Activated naive CD4-positive, alpha-beta T cell (primary cell): ENCODE measurements around the gene ZMYND19.
"Not testable (repeated sequence)": the region's sequence is repeated elsewhere in the genome, so short reads cannot be mapped to it uniquely, and the experiment has no call there.

Source experiments
- DNase-seq, 4 experiments: peaks; one replicate each; lab custom pipeline; 2025; lab: John Stamatoyannopoulos, UW

ZMYND19 gene

DNA sequence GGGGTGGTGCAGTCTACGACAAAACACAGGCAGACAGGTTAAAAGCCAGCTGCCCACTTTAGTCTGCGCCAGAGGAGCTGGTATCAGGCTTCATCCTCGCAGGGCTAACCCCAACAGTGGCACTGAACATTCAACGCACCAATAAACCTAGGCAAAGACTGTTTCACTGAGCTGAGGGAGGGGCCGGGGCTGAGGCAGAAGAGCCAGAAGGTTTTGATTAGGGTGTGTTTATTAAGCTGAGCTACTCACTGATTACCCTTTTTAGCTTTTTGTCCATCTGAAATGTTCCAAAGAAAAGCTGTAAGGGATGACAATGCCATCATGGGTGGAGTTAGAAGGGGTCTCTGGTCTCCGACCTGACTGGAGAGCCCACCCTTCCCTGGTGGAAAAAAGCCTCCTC is 1.4 kb downstream of the ZMYND19 start:
- no peak for DNase-seq

DNA sequence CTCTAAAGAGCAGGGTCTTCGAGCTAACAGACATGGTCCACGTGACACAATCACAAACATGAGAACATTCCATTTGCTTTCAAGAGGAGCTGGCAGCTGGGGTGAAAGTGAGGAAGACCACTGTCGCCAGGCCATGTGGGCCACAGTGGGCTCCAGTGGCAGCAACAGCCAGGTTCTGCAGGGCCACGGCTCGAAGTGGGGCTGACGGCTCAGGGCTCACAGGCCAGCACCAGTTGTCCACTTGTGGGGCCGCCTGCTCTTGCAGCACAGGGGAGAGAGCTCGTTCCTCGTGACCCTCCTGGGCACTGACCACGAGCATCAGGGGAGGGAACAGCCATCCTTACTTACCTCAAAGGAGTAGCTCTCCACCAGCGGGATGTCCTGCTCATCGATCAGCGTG is 2.0 kb downstream of the ZMYND19 start:
- DNase-seq, result no peak

DNA sequence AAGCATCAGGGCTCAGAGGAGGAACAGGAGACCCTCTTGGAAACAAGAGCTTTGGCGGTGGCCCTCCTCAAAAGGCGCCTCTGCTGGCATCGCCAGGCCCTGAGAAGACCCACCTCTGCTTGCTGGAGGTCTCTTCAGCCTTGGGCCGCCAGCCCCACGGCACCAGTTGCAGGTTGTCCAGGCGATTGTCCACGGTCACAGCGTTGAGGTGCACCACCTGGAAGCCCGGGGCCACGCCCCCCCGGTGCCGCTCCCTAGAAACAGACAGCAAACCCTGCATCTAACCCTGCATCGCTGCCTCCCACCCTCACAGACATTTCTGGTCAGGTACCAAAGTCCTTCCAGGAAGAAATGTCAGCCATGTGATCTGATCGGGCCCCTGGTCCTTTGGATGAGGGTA is 3.5 kb downstream of the ZMYND19 start:
- no peak for DNase-seq

DNA sequence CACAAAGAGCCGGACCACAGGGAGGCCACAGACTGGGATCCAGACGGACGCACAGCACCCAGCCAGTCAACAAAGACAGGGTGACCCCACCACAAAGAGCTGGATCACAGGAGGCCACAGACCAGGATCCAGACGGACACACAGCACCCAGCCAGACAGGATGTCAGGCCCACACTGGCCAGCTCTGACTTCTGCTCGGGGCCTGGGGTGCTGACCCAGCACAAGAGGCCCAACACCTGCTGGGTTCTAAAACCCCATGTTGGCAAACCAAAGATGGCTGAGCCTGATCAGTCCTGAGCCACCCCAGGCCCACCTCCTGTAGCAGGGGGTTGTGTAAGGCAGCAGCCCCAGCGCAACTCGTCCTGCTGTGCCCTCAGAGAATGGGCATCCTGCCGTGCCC is 6.4 kb downstream of the ZMYND19 start:
- DNase-seq, result no peak

DNA sequence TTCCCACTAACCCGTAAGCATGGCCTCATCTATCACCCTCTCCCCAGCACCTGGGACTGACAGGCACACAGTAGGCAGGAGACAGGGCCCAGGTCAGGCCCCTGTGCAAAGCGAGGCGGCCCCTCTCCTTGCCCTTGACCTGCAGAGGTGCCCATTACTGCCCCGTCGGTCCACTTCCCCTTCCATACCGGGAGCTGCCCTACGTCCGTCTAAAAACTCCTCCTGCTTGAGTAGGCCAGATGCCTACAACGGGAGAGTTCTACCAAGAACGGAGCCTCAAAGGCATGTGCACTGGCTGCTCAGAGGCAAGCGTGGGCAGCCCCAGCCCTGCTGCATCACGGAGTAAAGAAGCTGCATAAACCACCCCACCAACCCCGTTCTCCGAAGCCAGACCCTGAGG is 7.0 kb downstream of the ZMYND19 start:
- DNase-seq, result no peak

DNA sequence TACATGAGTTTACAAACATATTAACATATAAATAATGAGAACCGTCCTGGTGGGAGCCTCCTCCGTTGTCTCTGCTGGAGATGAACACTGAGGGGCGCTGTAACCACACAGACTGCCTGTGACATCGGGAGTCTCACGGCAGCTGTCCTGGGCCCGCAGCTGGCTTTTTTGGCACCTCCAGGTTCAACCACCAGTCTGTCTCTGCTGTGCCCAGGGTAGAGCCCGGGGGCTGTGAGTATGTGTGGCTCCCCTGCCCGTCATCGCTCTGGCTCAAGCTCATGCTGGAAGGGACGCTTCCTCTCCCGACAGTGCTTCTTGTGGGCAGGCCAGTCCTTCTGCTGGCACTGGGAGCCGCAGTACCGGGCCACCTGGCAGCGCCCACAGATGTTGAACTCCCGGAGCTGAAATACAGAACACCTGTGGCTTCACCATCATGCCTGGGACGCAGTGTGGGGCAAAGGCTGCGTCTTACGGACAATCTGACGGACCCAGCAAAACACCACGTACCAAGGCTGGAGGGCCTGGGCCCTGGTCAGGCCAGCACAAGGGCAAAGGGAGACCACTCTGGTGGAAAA is 7.9 kb downstream of the ZMYND19 start:
- no peak for DNase-seq

DNA sequence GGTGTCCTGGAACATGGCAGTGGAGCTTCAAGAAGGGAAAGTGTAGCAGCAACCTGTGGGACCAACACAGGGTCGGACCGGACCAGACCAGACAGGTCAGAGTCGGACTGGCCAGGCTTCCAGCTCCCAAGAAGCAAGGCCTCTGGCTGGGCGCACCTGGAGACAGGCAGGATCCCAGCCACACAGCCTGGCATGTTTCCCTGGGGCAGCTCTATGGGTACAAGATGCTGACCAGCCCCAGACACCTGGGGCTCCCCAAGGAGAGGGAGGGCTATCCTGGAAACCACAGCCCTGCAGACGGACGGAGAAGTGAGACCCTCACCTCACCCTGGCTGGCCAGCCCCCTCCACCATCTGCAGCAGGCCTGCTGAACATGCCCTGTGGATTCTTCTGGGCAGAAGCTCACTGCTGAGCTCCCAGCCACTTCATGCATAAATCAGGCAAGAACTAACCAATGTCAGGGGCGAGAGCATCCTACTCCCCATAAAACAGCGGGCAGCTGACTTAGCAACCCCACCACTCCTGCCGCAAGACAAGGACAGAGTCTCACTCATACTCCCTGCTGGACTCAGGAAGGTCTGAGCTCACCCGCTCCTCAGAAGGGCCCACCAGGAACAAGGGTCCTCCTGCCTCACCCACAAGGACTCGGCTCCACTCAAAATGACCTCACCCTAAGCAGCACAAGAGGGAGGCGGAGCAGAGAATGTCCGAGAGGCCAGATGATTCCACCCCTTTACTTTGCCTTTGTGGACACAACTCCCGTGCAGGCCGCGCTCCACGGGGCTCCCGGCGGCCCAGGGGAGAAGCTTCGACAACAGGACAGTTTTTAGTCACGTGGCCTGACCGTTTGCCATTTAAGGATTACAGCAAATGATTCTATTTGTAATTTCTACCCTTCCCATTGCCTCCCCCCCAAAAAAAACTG is 8.7 kb downstream of the ZMYND19 start:
- DNase-seq, result no peak

DNA sequence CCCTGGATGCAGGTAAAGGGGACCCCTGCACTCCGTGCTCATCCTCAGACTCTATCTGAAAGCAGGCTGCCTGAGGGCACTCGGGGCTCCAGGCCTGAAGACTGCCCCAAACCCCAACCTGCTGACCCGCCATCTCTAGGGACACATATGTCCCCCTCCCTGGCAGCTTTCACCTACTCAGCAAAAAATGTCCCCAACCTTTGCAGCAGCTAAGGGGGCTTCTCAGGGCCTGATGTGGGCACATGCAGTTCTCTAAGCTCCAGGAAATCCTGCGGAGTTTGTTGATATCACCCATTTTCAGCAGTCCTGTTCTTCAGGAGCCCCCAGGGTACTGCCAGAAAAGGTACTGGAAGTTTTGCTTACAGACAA is 9.4 kb downstream of the ZMYND19 start:
- DNase-seq, result no peak

DNA sequence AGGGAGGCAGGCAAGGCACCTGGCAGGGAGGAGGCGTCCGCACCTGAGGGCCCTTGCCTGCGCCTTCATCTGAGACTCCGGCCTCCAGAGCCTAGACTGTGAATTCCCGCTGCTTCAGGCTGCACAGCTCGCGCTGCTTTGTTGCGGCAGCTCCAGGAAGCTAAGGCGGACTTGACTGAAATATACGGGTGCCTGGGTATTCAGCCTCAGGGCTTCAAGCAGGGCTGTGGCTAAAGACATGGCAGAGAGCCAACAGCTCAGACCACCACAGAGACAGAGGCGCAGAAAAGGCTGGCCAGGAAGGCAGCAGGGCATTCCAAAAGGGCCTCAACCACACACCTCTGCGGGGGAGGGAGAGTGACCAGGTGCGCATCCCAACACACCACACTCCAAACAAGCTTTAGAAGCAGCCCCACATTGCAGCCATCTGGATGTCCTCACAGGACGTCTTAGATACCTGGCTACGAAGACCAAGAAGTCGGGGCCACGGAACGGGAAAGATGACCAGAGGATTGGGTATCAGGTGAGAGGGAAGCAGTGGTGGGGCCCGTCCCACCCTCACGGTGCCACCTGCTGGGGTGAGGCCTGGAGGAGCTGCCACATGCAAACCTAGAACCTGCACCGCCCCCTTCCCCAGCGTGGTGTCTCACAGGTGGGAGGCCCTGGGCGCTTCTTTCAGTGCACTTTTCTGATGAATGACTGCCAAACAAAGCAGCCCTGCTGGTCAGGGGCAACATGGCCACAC is 9.9 kb downstream of the ZMYND19 start:
- no peak for DNase-seq

DNA sequence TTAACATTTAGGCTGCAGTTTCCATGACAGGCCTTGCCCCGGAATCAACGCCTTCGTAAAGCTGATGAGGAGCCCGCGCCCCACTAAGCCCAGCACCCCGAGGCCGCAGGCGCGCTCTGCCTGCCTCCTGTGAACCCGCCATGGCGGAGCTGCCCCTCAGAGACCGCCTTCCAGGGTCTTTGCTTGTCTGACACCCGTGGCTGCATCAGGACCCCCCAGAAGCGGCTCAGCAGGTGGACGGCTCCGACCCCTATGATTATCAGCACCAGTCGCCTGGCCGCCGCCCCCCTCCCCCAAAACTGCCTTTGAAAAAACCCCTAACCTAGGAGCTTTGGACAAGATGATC is 11.1 kb downstream of the ZMYND19 start:
- DNase-seq, result no peak

DNA sequence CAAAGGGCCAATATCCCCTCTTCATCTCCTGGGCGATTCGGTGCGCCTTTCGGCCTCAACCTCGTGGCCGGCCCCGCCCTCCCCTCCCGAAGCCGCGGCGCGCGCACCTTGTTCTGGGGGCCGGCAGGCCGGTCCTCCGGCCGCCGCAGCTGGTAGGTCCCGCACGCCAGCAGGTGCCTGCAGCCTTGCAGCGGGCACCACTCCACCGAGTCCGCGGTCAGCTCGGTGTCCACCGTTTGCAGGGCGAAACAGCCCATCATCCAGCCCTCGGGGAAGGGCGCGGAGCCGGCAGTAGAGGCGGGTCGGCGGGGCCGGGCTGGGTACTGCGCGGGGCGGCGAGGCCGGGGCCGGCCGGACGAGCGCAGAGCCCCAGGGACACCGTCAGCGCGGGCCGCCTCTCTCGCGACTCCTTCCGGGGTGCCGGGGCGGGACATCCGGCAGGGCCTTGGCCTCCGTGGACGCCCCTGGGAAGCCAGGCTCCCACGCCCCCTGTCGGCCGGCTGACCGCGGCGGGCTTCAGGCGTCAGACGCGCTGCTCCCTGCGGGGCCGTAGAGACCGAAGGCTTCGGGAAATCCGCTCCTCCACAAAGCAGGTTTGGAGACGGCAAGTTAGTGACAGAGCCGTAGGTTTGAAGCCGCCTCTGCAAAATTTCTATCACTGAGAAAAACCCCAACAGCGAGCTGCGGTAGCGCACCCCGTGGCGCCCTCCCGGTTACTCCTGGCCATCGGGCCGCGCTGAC is 11.6 kb downstream of the ZMYND19 start, which contains the start of gene DPH7:
Gene DPH7 (minus strand): TSS at position 408 of the 741 bp plus-strand sequence. CDS start 148 bp downstream, at position 260.
- DNase-seq, result peak; percentile 87 to 98 (median 94)

DNA sequence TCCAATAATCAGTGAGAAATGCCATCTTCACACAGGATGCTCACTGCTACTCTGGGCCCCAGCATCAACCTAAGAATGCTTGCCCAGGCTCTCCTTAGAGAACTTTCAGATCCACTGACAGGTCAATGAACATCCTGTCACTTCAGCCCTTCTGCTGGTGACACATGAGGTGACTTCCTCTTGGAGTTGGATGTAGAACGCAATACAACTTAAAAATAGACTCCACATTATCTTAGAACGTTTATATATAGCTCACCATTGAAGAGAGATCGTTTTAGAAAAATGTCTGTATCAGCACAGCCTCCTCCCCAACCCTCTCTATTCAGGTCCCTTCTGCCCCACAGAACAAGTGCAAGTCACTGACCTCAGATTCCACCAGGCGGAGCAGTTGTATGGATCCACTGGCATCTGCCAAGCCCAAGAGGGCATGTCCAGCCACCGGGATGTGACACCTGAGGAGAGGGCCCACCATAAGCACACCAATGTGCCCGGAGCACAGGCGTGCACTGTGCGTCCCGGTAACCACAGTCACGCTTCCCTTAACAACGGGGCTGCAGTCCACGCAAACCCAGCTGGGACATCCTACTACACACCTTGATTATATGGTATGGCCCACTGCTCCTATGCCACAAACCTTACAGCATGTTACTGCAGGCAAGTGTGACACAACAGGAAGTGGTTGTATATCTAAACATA is 14.4 kb downstream of the ZMYND19 start:
- no peak for DNase-seq

DNA sequence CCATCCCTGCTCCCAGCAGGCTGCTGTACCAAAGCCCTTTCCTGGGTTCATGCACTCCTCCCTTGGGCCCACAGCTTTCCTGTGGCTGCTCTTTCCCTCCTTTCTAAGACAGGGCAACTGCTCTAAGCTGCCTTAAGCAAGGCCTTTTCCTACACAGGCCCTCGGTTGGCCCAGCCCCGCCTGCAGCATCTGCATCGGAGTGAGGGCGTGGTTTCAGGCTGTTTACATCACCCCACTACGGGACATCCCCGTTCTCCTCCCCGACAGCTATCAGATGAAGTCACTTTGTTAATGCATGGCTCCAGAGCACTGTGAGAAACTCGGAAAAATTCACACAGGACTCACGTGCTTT is 15.0 kb downstream of the ZMYND19 start:
- no peak for DNase-seq

DNA sequence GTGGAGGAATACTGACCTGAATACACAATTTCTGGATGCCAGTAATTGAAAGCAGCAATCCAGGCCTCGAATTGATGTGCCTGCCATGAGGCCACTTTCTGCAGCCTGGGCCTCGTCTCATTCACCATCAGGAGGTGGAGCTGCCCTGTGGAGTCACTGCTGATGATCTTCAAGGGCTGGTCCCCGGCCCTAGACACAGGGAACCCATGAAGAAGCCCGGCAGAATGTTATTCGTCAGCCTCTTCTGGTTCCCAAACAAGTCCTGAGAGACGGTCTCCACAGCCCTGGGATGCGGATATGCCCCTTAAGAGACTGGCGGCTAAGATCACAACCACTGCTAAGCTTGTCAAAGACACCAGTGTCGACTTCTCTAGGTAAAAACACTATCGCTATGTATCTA is 16.1 kb downstream of the ZMYND19 start:
- DNase-seq, result no peak

DNA sequence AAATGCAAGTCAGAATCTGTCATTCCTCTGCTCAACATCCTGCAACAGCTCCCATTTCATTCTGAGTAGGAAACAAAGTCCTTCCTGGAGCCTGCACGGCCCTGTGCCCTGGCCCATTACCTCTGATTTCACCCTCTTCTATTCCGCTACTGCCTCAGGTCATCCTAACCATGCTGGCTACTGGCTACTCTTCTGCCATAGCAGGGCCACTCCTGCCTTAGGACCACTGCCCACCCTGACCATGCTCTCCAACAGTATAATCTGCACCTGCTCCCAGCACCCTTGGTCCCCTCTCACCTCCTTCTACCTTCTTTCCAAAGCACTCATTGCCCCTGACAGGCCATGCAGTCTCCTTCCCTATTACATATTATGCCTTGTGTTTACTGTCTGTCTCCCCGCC is 19.7 kb downstream of the ZMYND19 start:
- no peak for DNase-seq

DNA sequence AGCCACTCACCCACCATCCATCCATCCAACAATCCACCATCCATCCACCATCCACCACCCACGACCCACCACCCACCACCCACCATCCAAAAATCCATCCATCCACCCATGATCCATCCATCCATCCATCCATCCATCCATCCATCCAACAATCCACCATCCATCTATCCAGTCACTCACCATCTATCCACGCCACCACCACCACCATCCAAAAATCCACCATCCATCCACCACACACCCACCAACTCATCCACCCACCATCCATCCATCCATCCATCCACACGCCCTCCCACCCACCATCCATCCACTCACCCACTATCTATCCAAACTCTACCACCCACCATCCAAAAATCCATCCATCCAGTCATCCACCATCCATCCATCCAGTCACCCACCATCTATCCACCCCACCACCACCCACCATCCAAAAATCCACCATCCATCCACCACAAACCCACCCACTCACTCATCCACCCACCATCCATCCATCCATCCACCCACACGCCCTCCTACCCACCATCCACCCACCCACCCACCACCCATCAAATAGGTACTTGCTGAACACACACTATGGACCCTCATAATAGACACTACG is 20.6 kb downstream of the ZMYND19 start:
- DNase-seq, result no peak

DNA sequence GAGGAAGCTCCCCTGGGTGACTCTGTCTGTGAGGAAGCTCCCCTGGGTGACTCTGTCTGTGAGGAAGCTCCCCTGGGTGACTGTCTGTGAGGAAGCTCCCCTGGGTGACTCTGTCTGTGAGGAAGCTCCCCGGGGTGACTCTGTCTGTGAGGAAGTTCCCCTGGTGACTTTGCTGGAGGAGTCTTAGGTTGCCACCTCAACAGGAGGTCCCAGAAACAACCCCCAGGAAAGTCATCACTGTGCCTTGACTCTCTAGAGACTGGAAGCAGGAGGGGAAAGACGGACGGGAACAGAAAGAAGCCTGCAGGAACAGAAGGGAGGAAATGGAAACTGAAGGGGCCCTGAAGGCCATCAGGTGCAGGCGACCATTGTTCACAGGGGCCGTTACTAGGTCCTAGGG is 21.9 kb downstream of the ZMYND19 start:
- not testable (repeated sequence) for DNase-seq

DNA sequence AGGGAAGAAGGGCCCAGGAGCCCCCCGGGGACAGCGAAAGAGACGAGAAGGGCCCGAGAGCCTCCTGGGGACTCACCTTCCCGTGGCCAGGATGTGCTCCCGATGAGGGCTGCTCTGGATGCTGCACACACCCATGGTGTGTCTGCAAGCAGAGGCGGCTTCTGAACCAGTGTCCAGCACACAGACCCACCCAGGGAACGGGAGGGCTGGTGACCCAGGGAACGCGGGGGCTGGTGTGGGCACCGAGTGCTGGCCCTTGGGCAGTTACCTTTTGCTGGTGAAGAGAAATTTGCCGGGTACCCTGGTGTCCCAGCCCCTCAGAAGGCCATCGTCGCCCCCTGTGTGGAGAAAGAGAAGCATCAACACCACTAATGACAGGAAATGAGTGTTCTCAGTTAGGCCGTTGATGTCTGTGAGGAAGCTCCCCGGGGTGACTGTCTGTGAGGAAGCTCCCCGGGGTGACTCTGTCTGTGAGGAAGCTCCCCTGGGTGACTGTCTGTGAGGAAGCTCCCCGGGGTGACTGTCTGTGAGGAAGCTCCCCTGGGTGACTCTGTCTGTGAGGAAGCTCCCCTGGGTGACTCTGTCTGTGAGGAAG is 25.4 kb downstream of the ZMYND19 start:
- no peak for DNase-seq

DNA sequence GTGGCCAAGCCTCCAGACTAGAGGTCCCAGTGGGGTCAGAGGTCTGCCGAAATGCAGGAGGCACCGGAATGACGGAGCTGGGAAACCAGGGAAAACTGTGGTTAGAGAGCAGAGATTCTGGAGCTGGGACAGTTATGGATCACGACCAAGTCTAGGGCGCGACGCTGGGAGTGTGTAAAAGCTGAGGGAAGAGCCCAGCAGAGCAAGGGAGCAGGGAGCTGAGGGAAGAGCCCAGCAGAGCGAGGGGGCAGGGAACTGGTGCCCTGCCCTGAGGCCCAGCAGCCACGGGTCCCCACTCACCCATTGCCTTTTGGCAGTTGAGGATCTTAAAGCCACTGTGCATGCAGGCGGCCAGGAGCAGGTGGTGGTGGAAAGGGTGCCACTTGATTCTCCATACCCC is 26.2 kb downstream of the ZMYND19 start:
- no peak for DNase-seq

DNA sequence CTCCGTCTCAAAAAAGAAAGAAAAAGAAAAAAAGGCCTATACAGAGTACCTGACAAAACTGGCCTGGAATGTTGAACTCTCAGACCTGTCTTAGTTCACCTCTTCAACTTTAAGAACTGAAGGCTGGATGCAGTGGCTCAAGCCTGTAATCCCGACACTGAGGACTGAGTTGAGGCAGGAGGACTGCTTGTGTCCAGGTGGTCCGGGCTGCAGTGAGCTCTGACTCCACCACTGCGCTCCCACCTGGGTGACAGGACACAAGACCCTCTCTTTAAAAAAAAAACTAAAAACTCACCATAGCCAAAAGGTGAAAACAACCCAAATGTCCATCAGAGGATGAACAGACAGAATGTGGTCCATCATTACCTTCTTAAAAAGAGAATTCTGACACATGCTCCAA is 32.2 kb downstream of the ZMYND19 start:
- no peak for DNase-seq
